Gastroesophageal sphincter (tissue), 3 donors: ENCODE measurements around the gene NBPF15.
"Not testable (repeated sequence)": the region's sequence is repeated elsewhere in the genome, so short reads cannot be mapped to it uniquely, and the experiment has no call there.

ENCODE experiments used
- EP300 ChIP-seq: sonication (generic); formaldehyde crosslinking; IDR thresholded peaks from one replicate; pipeline ENCODE4 v1.6.1; 2017; ENCODE audit warnings: antibody characterized with exemption, mild to moderate bottlenecking
- TF ChIP-seq, protein P1 (sequence below), 4 experiments: fragments of 200-600 bp in 2 of 4; fragments of 450-650 bp in 2 of 4; sonication (generic) in 1 of 4; IDR thresholded peaks; one replicate each; pipeline ENCODE4 v1.5.1; 2017 to 2019; ENCODE audit warnings: antibody characterized with exemption in 4 of 4, mild to moderate bottlenecking in 2 of 4, moderate library complexity in 2 of 4

DNA sequence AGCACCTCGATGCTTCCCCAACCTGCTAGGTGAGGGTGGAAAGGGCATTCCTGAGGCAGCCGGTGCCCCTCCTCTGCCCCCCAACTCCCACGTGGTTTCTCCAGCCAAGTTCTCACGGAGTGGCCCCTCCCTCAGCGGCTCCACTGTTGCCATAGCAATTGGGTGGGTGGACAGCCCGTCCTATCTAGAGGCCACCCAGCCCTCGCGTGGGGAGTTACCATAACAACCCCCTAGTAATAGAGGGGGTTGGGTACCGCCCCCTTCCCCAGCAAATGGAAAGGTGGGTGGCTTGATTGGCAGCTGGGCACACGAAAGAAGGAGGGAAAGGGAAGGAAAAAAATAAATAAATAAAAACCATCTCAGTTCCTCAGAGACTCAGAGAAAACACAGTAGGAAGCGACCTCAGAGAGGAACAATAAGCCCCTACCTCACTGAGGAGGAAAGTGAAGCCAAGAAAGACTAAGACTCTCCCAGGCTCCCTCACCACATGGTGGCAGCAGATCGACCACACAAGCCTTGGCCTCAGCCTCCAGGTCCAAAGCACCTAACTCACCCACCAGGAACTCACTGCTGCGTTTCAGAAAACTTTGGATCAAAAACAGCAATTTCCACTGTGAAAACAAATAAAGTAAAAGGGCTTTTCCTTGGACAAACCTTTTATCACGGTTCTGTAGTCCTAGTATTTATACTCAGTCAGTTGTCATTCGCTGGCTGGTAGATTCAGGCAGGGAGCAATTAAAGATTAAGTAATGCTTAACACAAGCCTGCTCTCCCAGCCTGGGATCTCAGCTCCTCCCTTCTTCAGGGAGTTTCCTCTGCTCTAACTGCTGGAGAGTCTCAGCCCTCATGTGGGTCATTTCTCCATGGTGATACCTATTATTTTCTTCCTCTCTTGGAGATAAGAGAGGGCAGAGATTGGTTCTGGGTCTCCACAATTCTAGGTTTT lies 23.9 kb upstream of the NBPF15 start:
- TF ChIP-seq, protein P1, sequence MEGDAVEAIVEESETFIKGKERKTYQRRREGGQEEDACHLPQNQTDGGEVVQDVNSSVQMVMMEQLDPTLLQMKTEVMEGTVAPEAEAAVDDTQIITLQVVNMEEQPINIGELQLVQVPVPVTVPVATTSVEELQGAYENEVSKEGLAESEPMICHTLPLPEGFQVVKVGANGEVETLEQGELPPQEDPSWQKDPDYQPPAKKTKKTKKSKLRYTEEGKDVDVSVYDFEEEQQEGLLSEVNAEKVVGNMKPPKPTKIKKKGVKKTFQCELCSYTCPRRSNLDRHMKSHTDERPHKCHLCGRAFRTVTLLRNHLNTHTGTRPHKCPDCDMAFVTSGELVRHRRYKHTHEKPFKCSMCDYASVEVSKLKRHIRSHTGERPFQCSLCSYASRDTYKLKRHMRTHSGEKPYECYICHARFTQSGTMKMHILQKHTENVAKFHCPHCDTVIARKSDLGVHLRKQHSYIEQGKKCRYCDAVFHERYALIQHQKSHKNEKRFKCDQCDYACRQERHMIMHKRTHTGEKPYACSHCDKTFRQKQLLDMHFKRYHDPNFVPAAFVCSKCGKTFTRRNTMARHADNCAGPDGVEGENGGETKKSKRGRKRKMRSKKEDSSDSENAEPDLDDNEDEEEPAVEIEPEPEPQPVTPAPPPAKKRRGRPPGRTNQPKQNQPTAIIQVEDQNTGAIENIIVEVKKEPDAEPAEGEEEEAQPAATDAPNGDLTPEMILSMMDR (IDR thresholded peaks at IDR 0.05): not testable (repeated sequence)
- TF ChIP-seq EP300: not testable (repeated sequence)
